Osteoblast (primary cell): ENCODE data around the gene EGLN1. TPM values are rescaled to one million over a fixed set of nuclear protein-coding genes. Genes with fewer than 3 reads are reported as not detected.

Experiments
- DNase-seq: peaks from one replicate; pipeline ENCODE4 v3.0.0; 2011; ENCODE audit warnings: low spot score, mixed read lengths; ENCODE audit not compliant: insufficient read length; ENCODE audit errors: missing footprints
- H2AFZ ChIP-seq: 2 replicates; pipeline ENCODE4 v1.6.0; 2011; ENCODE audit warnings: mild to moderate bottlenecking, low read length
- H3K27ac ChIP-seq: 2 replicates; pipeline ENCODE4 v1.5.1; 2011; ENCODE audit warnings: mild to moderate bottlenecking, low read depth, low read length, moderate library complexity
- H3K27me3 ChIP-seq: 2 replicates; pipeline ENCODE4 v1.6.0; 2012; ENCODE audit warnings: mild to moderate bottlenecking, control low read depth, inconsistent platforms, low read length, moderate library complexity; ENCODE audit not compliant: insufficient read depth
- H3K36me3 ChIP-seq: 2 replicates; pipeline ENCODE4 v1.5.1; 2011; ENCODE audit warnings: mild to moderate bottlenecking, low read length, control low read depth, moderate library complexity; ENCODE audit not compliant: insufficient read depth
- H3K4me1 ChIP-seq: 2 replicates; pipeline ENCODE4 v1.5.1; 2011; ENCODE audit warnings: mild to moderate bottlenecking, low read length, control low read depth, moderate library complexity; ENCODE audit not compliant: insufficient read depth
- H3K4me2 ChIP-seq: 2 replicates; pipeline ENCODE4 v1.6.0; 2011; ENCODE audit warnings: mild to moderate bottlenecking, low read length; ENCODE audit not compliant: insufficient read depth
- H3K4me3 ChIP-seq: fragments of 200-600 bp; sonication (generic); 3 replicates; pipeline ENCODE4 v1.5.1; 2012; ENCODE audit warnings: mild to moderate bottlenecking, low read length, inconsistent platforms; ENCODE audit not compliant: insufficient read depth
- H3K79me2 ChIP-seq: 2 replicates; pipeline ENCODE4 v1.6.0; 2012; ENCODE audit warnings: mild to moderate bottlenecking, low read length, control low read depth, inconsistent platforms; ENCODE audit not compliant: insufficient read depth
- H3K9me3 ChIP-seq: 2 replicates; pipeline ENCODE4 v1.5.1; 2011; ENCODE audit warnings: low read depth, low read length, control low read depth
- H4K20me1 ChIP-seq: 2 replicates; pipeline ENCODE4 v1.6.0; 2012; ENCODE audit warnings: mild to moderate bottlenecking, low read length, control low read depth; ENCODE audit not compliant: insufficient read depth
- CTCF ChIP-seq: IDR thresholded peaks from 2 replicates; pipeline ENCODE4 v1.5.1; 2011; ENCODE audit warnings: mild to moderate bottlenecking, low read depth, low read length, moderate library complexity; ENCODE audit errors: extremely low read depth
- total RNA-seq: library from RNA; depleted of rRNA; stranded (reverse); fragments of >200 nt; gene quantifications from 2 replicates; pipeline ENCODE4 v1.2.3, GENCODE V29; 2012

EGLN1 gene
- total RNA-seq, 1 donor: 52.5 TPM

DNA sequence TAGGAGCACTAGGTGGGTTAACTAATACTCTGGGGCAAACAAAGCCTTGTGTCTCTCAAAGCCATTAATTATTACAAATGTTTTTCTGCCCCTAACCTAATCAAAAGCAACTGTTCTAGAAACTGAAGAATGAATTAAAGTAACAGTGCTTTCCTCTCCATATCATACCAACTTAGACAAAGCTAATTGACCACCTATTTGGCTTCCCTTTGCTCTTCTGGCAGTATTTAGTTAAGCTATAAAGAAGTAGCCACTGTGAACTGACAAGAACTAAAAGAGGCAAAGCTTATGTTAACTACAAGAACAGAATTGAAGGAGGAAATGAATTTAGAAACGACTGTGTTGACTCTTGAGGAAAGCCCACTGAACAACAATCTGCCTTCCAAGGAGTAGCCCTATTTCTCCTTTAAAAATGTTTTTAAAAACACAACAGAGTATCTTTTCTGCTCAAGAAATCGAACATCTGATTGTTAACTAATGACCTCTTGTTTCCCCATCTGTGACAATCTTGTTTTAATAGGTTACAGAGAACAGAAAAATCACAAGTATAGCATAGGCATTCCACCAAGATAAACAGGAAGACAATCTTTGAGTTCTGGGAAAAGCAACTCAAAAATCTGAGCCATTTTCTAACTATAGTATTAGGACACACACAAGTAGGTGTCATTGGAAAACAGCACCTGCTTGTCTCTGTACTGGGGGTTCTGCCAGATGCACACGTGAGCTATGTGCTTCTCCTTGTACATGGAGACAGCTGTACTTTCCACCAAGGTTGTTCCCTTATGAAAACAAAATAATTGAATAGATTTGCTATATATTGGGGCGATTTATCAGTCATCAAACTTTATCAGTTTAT, 3.1 kb upstream of the EGLN1 start:
- TF ChIP-seq CTCF: no peak
- no peak overlapping the region for H3K27ac ChIP-seq
- no peak overlapping the region for H2AFZ ChIP-seq
- no peaks in the 10 kb centered on the region for H3K36me3 ChIP-seq
- no peaks in the 10 kb centered on the region for H3K9me3 ChIP-seq
- peaks cover 5% of the 10 kb centered on the region for H3K4me1 ChIP-seq
- no peaks in the 10 kb centered on the region for H3K27me3 ChIP-seq
- DNase-seq: peak; percentile 36
- no peak overlapping the region for H3K4me3 ChIP-seq
- peaks cover 10% of the 10 kb centered on the region for H4K20me1 ChIP-seq
- peaks cover 10% of the 10 kb centered on the region for H3K79me2 ChIP-seq
- no peak overlapping the region for H3K4me2 ChIP-seq

DNA sequence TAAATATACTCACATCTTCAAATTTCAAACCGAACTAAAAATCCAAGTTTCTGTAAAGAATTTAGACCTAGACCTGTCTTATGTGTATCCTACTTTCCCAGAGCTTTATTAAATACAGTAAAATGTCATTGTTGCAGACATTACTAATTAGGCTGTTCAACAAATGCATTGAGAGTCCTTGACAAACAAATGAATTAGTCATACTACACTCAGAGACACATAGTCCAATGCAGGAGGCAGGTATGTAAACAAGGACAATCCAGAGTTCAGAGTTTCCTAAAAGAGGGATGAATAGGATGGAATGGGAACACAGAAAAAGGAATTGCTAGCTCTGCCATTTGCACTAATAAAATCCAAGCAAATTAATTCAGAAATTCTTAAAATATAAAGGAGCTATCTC, 1.6 kb upstream of the EGLN1 start:
- H3K36me3 ChIP-seq: no peaks in the 10 kb centered on the region
- peaks cover 26% of the 10 kb centered on the region for H3K79me2 ChIP-seq
- DNase-seq: no peak
- no peak overlapping the region for H3K27ac ChIP-seq
- no peaks in the 10 kb centered on the region for H3K27me3 ChIP-seq
- no peak overlapping the region for H3K4me3 ChIP-seq
- peaks cover 14% of the 10 kb centered on the region for H3K4me1 ChIP-seq
- H2AFZ ChIP-seq: no peak overlapping the region
- peaks cover 23% of the 10 kb centered on the region for H4K20me1 ChIP-seq
- TF ChIP-seq CTCF: no peak
- no peak overlapping the region for H3K4me2 ChIP-seq
- H3K9me3 ChIP-seq: no peaks in the 10 kb centered on the region

GRCh38 chr1:231422798-231423309, 767 bp upstream of the EGLN1 start:
- H3K27ac ChIP-seq: peak overlapping the region; percentile 52
- DNase-seq: no peak

More at GRCh38 chr1:231422798-231423309, 767 bp upstream of the EGLN1 start:
- peaks cover 34% of the 10 kb centered on the region for H3K79me2 ChIP-seq
- H4K20me1 ChIP-seq: peaks cover 28% of the 10 kb centered on the region
- H2AFZ ChIP-seq: peak overlapping the region; percentile 93
- no peaks in the 10 kb centered on the region for H3K9me3 ChIP-seq
- no peaks in the 10 kb centered on the region for H3K36me3 ChIP-seq
- peak overlapping the region; percentile 77 for H3K4me3 ChIP-seq
- H3K4me2 ChIP-seq: peak overlapping the region; percentile 91
- H3K4me1 ChIP-seq: peaks cover 22% of the 10 kb centered on the region
- no peaks in the 10 kb centered on the region for H3K27me3 ChIP-seq
- no peak for TF ChIP-seq CTCF
